ENCODE measurements around the gene B4GALT6. TPM values are rescaled to one million over a fixed set of nuclear protein-coding genes. Genes with fewer than 3 reads are reported as not detected.

B4GALT6 gene
- total RNA-seq, 2 donors from 2014 or later, result 3.5 to 9.0 TPM

DNA sequence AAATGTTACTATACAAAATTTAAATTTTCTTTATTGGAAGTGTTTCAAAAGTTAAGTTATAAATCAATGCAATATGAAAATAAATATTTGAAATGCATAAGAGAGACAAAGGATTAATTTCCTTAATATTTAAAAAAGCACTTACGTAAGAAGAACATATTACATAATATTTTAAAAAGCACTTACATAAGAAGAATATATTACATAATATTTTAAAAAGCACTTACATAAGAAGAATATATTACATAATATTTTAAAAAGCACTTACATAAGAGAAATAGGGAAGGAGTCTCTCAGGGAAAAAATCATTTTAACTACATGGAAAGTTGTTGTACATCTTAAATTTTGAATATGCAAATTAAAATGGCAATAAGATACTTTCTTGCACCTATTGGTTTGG lies 17.4 kb upstream of the B4GALT6 start:
- H3K36me3 ChIP-seq, result no peaks in the 10 kb centered on the region
- TF ChIP-seq POLR2A (IDR thresholded peaks at IDR 0.05), result no peak
- no peak for TF ChIP-seq POLR2AphosphoS5 (IDR thresholded peaks at IDR 0.05)
- TF ChIP-seq, protein P1, sequence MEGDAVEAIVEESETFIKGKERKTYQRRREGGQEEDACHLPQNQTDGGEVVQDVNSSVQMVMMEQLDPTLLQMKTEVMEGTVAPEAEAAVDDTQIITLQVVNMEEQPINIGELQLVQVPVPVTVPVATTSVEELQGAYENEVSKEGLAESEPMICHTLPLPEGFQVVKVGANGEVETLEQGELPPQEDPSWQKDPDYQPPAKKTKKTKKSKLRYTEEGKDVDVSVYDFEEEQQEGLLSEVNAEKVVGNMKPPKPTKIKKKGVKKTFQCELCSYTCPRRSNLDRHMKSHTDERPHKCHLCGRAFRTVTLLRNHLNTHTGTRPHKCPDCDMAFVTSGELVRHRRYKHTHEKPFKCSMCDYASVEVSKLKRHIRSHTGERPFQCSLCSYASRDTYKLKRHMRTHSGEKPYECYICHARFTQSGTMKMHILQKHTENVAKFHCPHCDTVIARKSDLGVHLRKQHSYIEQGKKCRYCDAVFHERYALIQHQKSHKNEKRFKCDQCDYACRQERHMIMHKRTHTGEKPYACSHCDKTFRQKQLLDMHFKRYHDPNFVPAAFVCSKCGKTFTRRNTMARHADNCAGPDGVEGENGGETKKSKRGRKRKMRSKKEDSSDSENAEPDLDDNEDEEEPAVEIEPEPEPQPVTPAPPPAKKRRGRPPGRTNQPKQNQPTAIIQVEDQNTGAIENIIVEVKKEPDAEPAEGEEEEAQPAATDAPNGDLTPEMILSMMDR (IDR thresholded peaks at IDR 0.05), result no peak
- WGBS, result 94% methylated on average over 1 of the region's 1 CpG

DNA sequence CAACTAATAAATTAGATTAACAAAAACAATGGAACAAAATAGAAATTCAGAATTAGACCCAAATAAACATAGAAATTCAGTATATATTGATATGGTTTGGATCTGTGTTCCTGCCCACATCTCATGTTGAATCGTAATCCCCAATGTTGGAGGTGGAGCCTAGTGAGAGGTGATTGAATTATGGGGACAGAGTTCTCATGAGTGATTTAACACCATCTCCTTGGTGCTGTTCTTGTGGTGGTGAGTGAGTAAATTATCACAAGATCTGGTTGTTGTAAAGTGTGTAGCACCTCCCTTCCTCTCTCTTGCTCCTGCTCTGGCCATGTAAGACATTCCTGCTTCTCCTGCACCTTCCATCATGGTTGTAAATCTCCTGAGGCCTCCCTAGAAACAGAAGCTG lies 16.6 kb upstream of the B4GALT6 start:
- no peaks in the 10 kb centered on the region for H3K27me3 ChIP-seq (replicated peaks; ENCODE audit: insufficient read depth)
- no peak for DNase-seq (ENCODE audit: low spot score)
- H3K4me3 ChIP-seq, result no peak overlapping the region
- H3K27ac ChIP-seq, result no peak overlapping the region
- no peaks in the 10 kb centered on the region for H3K9me3 ChIP-seq
- H3K4me1 ChIP-seq (replicated peaks), result no peaks in the 10 kb centered on the region
- intact Hi-C loops (cut with DNase I), result no loop called here
- H3K36me3 ChIP-seq, result no peaks in the 10 kb centered on the region
- WGBS, result 88% methylated on average over 1 of the region's 1 CpG
- TF ChIP-seq, protein P1 (IDR thresholded peaks at IDR 0.05), result no peak
- TF ChIP-seq POLR2A (IDR thresholded peaks at IDR 0.05) (no peak), POLR2AphosphoS5 (IDR thresholded peaks at IDR 0.05) (no peak)

More for the DNA sequence above, 17.4 kb upstream of the B4GALT6 start:
- no peaks in the 10 kb centered on the region for H3K4me1 ChIP-seq (replicated peaks)
- intact Hi-C loops (cut with DNase I), result no loop called here
- H3K27ac ChIP-seq, result no peak overlapping the region
- H3K4me3 ChIP-seq, result no peak overlapping the region
- no peaks in the 10 kb centered on the region for H3K9me3 ChIP-seq
- H3K27me3 ChIP-seq (replicated peaks; ENCODE audit: insufficient read depth), result no peaks in the 10 kb centered on the region
- no peak for DNase-seq (ENCODE audit: low spot score)

GRCh38 chr18:31697351-31698298 lies 13.2 kb upstream of the B4GALT6 start:
- H3K36me3 ChIP-seq, result no peaks in the 10 kb centered on the region
- WGBS, result 69% methylated on average over 6 of the region's 6 CpGs

GRCh38 chr18:31695989-31696388 lies 11.6 kb upstream of the B4GALT6 start:
- Histone ChIP-seq H3K27me3 (replicated peaks; ENCODE audit: insufficient read depth) (no peaks in the 10 kb centered on the region), H3K9me3 (no peaks in the 10 kb centered on the region), H3K4me1 (replicated peaks) (no peaks in the 10 kb centered on the region), H3K36me3 (no peaks in the 10 kb centered on the region), H3K4me3 (no peak overlapping the region), H3K27ac (no peak overlapping the region)
- TF ChIP-seq POLR2A (IDR thresholded peaks at IDR 0.05) (no peak), POLR2AphosphoS5 (IDR thresholded peaks at IDR 0.05) (no peak)
- TF ChIP-seq, protein P1 (IDR thresholded peaks at IDR 0.05), result no peak
- no peak for DNase-seq (ENCODE audit: low spot score)
- intact Hi-C loops (cut with DNase I), result no loop called here
- WGBS, result 85% methylated on average over 3 of the region's 3 CpGs

More at GRCh38 chr18:31697351-31698298, 13.2 kb upstream of the B4GALT6 start:
- H3K4me1 ChIP-seq (replicated peaks), result no peaks in the 10 kb centered on the region
- H3K27me3 ChIP-seq (replicated peaks; ENCODE audit: insufficient read depth), result no peaks in the 10 kb centered on the region
- no peak overlapping the region for H3K4me3 ChIP-seq
- DNase-seq (ENCODE audit: low spot score), result no peak
- H3K27ac ChIP-seq, result no peak overlapping the region
- TF ChIP-seq POLR2A (IDR thresholded peaks at IDR 0.05) (no peak), POLR2AphosphoS5 (IDR thresholded peaks at IDR 0.05) (no peak)
- TF ChIP-seq, protein P1 (IDR thresholded peaks at IDR 0.05), result no peak
- intact Hi-C loops (cut with DNase I), result no loop called here
- no peaks in the 10 kb centered on the region for H3K9me3 ChIP-seq

DNA sequence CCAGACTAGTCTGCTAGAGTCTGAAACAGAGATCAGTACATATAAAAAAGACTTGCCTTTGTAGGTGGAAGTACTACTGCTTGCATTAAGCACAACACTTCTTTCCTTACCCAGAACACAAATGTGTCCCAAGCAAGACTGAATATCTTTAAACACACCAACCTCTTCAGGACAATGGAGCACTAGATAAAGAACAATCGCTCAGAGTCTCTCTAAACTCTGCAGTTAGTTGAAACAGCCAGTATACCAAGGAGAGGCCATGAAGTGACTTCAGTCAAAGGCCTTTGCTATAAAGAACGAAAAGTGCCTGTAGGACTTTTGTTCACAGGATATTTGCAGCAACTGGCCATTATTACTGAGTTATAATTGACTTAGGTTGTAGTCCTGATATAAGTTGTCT lies 9.9 kb upstream of the B4GALT6 start:
- intact Hi-C loops (cut with DNase I), result no loop called here

More for the DNA sequence above, 9.9 kb upstream of the B4GALT6 start:
- TF ChIP-seq, protein P1 (IDR thresholded peaks at IDR 0.05), result no peak
- TF ChIP-seq POLR2A (IDR thresholded peaks at IDR 0.05), result no peak
- no peak for TF ChIP-seq POLR2AphosphoS5 (IDR thresholded peaks at IDR 0.05)
- Histone ChIP-seq H3K4me3 (no peak overlapping the region), H3K36me3 (no peaks in the 10 kb centered on the region), H3K4me1 (replicated peaks) (no peaks in the 10 kb centered on the region), H3K27ac (no peak overlapping the region), H3K9me3 (no peaks in the 10 kb centered on the region), H3K27me3 (replicated peaks; ENCODE audit: insufficient read depth) (no peaks in the 10 kb centered on the region)
- no peak for DNase-seq (ENCODE audit: low spot score)
- WGBS, result 91% methylated on average over 2 of the region's 2 CpGs
